SK-N-DZ (cell line): Measurements from ENCODE around the gene PARVA.

Experiments
- DNase-seq: peaks from one replicate; pipeline ENCODE4 v3.0.0-alpha.2; 2015; ENCODE audit warnings: low spot score

The PARVA gene

DNA sequence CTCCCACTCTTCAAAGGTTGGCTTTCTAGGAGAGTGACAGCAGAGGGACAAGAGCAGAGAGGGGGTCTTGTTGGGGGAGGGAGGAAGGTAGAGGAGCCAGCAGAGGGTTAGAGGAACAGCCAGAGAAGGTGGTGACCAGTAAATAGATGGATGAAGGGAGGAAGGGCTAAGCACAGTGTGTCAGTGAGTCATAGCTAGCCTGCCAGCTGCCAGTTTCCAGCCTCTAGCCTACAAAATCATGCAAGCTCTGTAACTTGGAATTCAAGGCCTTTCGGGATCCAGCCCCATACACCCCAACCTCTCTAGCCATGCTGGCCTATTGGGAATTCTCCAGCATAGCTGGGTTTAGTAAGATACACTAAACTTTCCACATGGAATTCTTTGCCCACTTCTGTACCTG is 149.4 kb downstream of the PARVA start:
- DNase-seq, result no peak

DNA sequence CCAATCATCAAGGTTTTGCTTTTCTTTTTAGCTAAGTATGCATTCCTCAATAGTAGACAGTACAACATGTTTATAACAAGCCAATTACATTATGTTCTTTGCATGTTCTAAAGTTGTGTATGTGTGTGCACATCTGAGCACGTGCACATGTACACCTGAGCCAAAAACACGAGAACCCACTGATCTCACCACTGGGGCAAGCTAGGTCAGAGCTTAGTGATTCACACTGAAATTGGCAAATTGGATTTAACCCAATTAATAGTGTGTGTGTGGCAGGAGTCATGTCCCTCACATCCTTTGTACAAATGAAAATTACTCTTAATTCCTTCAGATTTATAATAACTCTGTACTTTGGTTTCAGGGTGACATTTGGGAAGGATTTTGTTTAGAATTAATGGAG is 151.1 kb downstream of the PARVA start:
- no peak for DNase-seq

DNA sequence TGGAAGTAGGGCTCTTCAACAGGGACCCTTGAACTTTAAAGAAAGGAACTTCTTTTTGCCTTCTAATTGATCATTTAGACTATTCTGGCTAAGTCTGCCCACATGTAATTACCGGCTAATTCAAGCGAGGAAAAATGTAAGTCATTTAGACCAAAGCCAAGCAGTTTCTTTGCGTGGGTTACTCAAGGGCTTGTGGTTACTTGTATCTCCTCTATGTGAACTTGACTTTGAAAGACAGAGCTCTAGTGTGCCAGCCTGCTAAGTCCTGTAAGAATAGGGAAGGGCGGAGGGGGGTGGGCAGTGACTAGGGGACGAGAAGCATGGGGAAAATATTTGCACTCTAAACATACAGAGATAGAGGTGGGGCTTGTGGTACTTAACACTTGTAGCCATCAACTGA is 151.7 kb downstream of the PARVA start:
- no peak for DNase-seq

DNA sequence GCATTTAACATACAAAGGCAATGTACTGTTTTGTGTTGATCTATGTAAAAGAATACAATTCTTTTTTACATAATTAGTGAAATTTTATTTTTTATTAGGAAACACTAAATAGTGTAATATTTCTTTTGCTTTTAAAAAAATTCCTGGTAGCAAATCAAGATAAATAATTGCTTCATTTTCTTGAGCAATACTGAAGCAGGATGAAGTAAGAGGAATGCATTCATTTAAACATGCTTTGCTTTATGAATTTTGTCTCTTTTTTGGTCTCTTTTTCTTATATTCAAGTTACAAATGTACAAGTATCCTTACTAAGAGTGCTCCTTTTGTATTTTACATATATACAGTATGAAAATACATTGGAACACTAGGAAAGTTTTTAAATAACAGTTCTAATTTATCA is 152.4 kb downstream of the PARVA start:
- no peak for DNase-seq

DNA sequence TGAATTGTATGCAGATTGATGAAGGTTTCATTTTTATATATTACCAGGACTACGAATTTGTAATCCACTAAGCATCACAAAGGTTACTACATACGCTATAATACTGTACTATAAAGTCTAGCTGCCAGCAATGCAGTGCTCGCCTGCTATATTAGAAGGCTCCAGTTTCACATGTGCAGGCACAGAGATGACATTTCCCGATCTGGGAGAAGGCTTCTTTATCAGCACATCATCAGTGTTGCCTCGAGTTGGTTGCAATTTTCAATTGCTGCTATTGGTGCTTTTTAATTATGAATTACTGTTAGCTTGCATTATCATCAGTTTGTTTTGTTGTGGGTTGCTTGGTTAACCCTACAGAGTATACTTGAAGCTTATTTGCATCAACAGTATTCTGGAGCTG is 153.6 kb downstream of the PARVA start:
- peak; percentile 39 for DNase-seq

DNA sequence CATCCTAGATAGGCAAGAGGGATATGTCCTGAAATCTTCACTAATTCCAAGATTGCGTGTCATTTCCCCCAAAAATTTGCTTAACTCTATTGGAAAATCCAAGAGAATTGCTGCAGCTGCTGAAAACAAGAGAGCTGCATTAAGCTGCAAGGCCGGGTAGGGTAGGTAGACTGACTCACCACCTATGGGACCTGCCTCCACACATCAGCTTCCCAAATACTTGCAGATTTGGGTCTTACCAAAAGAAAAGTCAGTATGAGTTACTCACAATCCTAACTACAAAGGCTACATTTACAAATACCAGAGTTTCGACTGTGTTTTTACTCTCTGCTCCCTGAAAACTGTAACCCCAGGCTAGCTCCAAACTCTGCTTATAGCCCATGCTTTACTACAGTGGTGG is 154.3 kb downstream of the PARVA start:
- no peak for DNase-seq

DNA sequence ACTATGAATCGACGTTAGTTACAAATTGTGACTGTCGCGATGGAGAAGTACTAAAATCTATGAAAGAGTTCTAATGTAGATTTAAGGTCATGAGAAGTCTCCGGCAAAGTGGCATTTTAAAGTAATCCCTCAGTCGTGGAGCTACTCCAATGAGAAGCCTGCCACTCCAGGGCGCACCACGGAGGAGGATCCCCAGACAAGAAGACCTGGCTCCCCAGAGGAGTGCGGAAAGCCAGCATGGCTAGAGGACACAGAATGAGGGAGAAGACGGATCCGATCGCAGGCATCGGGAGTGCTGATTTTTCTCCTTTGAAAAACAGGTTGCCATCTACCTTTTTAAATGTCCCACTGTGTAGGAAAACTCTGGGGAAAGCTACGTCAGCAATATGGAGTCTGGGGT is 155.2 kb downstream of the PARVA start:
- DNase-seq, result no peak

DNA sequence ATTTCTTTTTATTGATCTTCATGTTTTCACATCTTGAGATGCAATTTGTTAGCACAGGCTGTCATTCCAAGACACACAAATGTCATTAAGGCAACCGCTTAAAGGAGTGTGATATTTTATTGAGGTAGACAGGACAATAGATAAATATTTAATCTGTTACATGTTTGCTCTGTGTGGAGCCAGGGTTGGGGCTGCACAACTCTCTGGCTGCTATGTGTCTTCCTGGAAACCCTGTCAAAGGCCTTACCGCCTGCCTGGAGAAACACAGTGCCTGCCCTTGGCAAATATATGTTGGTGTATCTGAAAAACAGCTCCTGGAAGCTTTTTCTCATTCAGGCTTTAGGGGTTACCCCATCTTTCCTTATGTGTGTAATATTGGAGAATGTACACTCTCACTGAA is 157.2 kb downstream of the PARVA start:
- no peak for DNase-seq

DNA sequence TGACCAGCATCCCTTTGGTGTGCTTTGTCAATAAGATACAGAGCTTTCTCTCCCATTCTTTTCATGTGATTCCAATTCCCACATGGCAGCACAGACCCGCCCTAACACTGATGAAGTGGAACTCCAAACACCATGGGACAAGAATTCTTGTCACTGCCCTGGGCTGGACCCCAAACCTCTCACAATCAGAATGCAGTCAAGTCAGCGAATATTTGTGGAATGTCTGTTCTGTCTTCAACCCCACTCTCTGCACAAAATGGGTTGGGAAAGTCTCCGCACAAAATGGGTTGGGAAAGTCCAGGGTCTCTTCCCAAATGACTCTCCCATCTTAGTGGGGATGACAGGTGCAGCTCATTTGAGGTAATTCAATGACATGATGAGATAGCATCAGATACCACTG is 157.9 kb downstream of the PARVA start:
- DNase-seq, result no peak

DNA sequence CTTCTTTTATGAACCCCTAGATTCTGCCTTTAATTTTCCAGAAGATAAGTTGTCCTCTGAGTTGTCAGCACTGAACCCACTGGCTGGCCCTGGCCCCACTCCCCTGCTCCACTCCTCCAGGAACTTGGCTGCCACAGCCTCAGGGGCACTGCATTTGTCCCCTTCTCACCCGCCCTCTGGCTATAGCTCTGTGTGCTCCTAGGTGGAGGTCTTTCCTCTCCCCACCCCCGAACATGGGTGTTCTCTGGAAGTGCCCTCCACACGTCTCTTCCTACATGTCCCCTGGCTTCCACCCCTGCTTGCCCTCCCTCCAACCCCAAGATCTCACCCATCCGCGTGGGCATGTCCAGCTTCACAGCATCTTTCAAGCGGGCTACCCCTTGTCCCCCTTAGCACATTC is 159.2 kb downstream of the PARVA start:
- DNase-seq, result no peak

DNA sequence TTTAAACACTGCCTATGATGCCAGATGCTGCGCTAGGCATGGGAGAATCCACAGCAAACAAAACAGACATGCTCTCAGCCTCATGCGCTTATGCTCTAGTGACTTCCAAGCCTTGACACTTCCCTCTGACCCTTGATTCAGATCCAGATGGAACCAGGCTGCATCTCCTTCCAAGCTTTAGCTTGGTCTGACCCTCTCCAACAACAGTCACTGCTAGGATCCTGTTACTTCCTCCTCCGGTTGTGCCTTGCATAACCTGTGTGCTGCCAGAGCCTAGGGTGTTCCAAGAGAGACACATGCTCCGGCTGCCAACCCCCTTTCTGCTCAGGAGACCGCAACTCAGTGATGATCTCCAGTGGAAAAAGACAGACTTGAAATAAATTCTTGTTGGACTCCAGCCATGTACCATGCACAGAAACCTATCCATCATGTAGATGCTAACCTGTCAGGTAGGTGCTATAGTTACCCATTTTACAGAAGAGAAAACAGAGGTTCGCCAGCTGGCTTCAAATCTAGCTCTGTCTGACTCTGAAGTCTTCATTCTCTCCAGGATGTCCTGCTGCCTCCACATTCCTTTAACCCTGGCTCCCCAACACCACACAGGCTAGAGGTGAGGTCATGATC is 160.5 kb downstream of the PARVA start:
- DNase-seq, result no peak

DNA sequence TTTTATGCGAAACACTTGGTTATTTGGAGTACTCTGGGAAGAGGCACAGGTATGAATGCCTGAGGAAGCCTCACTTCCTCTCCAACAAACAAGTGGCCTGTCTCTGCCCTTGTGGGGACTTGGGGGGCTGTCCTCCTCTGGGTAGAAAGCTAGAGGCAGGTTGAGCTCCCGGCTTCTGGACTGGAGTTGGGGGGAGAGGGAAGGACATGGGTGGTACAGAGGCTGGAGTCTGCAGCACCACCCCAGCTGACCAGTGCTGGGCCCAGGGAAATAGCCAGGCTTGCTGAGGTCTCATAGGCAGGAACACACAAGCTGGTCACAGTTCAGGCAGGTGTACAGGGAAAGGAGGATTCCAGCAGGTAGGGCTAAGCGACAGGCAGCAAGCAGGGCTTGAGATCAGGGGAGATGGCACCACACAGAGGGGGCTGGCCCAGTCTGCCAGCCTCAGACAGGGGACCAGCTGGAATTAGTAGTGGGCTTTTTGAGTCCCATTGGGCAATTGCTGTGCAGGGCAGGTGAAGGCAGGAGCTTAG is 161.6 kb downstream of the PARVA start:
- no peak for DNase-seq

DNA sequence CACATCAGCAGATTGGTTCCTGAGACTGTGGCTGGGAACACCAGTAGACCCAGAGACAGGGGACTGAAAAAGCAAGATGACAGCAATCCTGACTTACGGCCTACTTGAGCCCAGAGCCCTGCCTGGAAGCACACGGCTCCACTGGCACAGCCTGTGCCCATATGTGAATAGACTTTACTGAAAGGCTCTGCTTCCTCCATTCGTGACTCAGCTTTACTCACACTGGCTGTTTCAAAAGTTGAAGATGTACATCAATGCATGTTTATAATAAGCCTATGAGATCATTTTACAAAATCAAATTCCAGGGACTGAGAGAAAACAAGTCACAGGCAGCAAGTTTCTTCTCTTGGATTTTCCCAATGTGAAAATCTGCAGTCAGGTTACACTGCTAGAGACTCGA is 162.2 kb downstream of the PARVA start:
- DNase-seq, result no peak

DNA sequence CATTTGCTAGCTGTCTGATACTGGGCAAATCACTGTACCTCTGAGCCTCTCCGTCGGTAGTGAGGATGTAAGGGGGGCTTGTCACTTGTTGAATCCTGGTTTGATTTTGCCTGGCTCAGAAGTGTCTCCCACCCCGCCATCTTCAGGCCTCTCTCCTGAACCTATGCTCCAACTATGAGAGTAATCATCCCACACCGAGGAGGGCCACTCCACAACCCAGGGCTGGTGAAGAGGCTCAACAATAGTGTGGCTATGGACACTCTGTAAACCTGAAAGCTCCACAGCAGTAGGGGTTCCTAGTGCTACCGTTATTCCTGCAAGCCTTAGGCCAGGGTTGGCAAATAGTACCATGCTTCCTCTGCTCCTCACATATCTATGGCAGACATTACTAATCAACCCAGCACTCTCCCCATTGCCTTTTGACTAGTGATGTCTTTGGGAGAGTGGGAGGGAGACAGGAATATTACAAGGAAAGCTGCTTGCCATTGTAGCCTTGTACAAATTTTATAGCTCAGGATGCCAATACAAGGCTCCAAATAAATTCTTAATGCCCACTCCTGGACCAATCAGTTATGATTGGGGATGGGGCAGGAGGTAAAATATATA is 162.8 kb downstream of the PARVA start:
- DNase-seq, result no peak

DNA sequence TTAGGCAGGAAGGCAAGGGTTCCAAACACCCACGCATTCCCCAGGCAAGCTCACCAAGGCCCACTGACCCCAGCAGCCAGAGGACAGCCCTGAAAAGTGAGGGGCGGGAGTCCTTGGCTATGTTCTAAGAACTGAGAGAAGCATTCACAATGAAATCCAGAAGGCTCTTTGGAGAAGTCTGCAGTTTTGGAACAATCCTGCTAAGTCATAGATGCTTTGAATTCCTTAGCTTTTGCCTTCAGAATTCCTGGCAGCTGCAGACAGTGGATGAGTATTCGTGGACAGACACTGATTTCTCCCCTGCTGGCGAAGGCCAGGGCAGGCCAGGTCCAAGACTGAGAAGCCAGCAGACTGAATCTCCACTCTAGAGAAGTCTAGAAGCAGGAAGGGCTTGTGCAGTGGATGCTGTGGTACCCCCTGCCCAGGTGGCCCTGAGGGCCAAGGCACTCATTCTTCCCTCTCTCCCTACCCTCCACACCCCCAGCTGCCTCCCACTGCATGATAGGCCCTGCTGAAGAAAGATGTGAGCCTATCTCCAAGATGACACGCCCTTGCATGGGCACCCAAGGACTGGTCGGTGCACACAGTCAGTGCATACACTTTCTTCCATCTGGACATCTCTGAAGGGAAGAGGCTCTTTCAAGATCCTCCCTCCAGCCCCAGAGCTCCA is 163.7 kb downstream of the PARVA start:
- no peak for DNase-seq

DNA sequence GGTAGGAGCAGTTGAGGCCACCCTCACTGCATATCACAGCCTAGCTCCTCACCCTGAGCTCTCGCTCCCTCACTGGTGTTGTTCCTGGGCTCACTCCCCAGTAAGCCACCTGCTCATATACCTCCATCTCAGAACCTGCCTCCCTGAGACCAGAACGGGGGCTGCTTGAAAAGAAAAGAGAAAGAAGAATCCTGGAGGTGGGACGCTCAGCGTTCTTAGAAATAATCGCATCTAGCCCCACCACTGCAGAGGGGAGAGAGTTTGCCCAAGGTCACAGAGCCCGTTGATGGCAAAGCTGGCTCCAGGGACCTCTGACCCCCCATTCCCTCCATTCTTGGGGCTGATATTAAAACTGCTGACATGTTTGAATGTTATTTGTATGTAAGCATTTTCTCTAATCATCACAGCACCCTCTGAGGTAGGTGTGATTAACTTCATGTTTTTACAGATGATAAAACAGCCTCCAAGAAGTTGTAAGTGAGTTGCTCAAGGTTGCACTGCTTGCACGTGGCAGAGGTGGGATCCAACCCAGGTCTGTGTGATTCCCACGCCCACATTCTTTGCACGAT is 164.3 kb downstream of the PARVA start:
- DNase-seq, result no peak

DNA sequence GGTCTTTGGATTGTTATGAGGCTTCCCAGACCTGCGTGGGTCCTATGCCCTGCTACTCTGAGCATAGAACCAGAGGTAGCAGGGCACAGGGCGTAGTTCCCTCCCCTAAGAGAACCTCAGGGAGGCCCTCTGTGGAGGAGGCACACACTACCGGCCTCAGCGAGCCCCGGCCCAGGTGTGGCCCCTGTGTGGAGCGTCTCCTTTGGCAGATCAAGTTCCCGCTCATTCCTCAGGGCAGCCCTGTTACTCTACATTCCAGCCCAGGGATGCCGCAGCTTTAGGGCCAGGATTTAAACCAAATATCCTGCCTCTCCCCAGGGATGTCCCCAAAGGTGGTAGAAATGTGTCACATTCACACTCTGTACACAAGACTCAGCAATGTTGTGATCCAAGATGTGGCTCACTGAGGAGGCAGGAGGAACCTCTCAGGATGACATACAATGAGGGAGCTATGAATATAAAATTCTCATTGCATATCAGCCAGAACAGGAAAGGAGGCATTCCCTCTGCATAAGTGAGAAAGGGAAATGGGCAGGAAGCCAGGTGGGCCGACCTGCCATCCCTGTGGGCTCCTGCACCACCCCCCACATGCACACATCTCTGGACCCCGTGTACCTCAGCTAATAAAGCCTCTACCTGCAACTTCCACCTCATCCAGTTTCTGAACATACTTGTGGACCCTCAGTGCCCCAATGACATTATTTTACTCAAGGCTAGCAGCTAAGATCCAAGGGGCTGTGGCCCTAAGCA is 165.0 kb downstream of the PARVA start:
- no peak for DNase-seq

DNA sequence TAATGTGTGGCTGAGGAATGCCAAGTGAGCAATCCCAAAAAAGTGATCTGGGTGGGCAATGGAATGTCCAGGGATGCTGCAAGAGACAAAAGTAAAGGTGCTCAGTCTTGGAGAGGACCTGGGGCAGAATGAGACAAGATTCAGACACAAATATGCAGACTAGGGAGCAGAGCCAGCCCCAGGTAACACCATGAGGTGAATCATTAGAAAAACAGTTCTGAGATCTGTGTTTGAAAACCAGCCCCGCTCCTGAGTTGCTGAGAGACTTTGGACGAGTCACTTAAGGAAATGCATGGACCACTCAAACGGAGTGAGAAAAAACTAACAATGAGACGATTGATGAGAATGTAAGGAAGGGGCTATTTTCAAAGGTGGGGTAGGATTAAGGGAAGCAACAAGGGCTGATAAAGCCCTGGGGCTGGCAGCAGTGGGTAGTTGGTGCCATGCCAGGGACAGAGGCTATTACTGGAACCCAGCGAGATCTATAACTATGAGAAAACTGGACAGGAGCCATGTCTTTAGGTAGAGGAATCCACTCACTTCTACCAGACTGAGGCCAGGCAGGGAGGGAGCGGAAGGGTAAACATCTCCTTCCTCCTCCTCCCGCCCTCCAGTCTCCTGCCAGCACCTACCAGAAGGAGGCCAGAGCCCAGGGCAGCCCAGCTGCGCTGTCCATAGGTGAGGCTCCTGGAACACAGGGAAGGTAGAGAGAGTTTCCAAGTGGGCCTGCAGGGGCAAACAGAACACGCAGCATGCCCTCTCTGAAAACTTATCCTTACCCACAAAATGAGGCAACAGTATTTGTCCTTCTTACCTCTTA is 166.4 kb downstream of the PARVA start:
- no peak for DNase-seq

DNA sequence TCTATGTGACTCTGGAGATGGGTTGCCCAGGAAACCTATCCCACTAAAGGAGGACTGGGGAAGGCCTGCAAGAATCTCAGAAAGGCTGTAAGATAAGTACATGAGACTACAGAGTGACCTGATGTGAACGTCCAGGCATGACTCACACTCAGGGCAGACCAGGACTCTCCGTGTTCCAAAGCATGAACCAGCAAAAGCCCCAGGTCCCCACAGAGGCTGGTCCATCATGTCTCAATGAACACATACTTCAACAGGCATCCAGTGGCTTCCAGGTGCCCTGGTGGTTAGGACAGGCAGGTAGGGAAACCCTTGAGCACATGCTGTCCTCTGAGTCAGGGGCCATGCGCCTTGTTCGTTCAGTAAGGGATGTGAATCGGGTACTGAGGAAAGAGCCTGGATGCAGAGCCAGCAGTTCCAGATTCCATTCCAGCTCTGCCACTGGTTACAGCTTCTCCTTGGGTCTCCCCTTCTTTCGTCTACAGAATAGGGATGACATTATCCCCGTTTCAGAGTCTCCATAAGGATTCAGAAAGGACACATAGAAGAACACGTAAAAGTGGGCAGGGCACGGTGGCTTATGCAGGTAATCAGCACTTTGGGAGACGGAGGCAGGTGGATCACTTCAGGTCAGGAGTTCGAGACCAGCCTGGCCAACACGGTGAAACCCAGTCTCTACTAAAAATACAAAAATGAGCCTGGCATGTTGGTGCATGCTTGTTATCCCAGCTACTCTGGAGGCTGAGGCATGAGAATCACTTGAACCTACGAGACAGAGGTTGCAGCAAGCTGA is 167.8 kb downstream of the PARVA start:
- DNase-seq, result no peak

DNA sequence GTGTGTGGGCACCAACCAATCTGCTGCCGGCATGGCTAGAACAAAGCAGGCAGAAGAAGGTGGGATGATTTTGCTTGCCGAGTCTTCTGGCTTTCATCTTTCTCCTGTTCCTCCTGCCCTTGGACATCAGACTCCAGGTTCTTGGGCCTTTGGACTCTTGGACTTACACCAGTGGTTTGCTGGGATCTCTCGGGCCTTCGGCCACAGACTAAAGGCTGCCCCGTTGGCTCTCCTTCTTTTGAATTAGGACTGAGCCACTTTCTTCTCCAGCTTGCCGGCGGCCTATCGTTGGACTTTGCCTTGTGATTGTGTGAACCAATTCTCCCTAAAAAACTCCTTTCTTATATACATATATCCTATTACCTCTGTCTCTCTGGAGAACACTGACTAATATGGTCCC is 168.8 kb downstream of the PARVA start:
- no peak for DNase-seq
